C4-2B (cell line): ENCODE results near the gene NSRP1.

ENCODE experiments used
- ZFX ChIP-seq: fragments of 450-650 bp; IDR thresholded peaks from 2 replicates; pipeline ENCODE4 v1.6.1; 2017
- TF ChIP-seq, protein P1 (sequence below): fragments of 450-650 bp; conservative IDR thresholded peaks from 2 replicates; pipeline ENCODE4 v1.5.1; 2017; ENCODE audit warnings: mild to moderate bottlenecking

DNA sequence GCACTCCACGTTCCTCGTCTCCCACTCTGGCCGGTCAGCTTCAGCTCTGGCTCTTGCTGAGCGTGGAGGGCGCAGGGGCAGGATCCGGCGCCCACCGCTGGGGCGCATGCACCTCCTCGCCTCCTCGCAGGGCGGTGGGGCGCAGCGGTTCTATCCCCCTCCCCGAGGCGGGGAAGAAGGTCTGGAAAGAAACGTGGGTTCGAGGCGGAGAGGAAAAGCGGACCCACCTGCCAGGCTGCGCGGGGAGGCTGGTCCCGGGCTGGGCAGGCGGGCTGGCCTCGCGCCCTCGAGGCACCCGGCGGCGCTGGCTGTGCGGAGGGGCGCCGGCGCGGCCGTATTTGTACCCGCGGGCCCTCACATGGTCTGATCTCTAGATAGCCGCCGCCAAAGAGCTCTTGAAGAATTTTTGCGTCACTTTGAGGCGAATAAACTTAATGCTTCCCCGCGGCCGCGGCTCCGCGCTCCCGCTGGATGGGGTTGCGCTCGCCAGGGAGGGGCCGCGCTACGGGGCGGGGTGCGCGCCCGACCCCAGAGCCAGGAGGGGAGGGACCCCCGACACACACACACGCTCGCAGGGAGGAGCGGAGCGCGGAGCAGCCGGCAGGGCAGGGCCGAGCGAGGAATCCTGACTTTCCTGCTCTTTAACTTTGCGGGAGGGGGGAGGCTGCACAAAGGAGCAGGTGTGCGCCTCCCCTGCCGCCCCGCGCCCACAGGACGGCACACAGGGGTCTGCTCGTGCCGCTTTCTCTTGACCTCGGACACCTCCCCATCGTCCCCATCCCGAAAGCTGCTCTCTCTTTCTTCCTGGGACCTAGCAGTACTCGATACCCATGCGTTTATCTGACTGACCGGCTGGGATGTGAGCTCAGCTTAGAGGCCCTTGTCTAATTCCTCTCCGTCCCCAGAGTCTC lies 119.0 kb downstream of the NSRP1 start, which contains the start of gene SLC6A4:
- TF ChIP-seq, protein P1, sequence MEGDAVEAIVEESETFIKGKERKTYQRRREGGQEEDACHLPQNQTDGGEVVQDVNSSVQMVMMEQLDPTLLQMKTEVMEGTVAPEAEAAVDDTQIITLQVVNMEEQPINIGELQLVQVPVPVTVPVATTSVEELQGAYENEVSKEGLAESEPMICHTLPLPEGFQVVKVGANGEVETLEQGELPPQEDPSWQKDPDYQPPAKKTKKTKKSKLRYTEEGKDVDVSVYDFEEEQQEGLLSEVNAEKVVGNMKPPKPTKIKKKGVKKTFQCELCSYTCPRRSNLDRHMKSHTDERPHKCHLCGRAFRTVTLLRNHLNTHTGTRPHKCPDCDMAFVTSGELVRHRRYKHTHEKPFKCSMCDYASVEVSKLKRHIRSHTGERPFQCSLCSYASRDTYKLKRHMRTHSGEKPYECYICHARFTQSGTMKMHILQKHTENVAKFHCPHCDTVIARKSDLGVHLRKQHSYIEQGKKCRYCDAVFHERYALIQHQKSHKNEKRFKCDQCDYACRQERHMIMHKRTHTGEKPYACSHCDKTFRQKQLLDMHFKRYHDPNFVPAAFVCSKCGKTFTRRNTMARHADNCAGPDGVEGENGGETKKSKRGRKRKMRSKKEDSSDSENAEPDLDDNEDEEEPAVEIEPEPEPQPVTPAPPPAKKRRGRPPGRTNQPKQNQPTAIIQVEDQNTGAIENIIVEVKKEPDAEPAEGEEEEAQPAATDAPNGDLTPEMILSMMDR, result no peak
- no peak for TF ChIP-seq ZFX
